ENCODE measurements around the gene SLC6A7.

Gene SLC6A7

GRCh38 chr5:150173161-150173560, 16.7 kb upstream of the SLC6A7 start:
- Mint-ChIP-seq H3K4me1 (no peaks in the 10 kb centered on the region), H3K27ac (no peak overlapping the region), H3K36me3 (no peaks in the 10 kb centered on the region), H3K9me3 (no peaks in the 10 kb centered on the region), H3K27me3 (peaks cover 63% of the 10 kb centered on the region), H3K4me3 (no peak overlapping the region)
- CTCF ChIA-PET: interaction anchor here (0.9 to 3.8 kb wide), 3 partner anchors 11 to 177 kb away, joined by 3 to 13 read pairs (median 3); no protein-coding TSS in a partner anchor
- DNase-seq: no peak

- Mint-ChIP-seq H3K4me1 (no peaks in the 10 kb centered on the region), H3K36me3 (no peaks in the 10 kb centered on the region), H3K9me3 (no peaks in the 10 kb centered on the region), H3K27ac (no peak overlapping the region), H3K27me3 (peaks cover 51% of the 10 kb centered on the region), H3K4me3 (no peak overlapping the region)
- DNase-seq: no peak
- CTCF ChIA-PET: interaction anchor here (0.9 to 3.8 kb wide), 3 partner anchors 12 to 340 kb away, joined by 3 to 13 read pairs (median 3); no protein-coding TSS in a partner anchor
These were observed 15.6 kb upstream of the SLC6A7 start for GRCh38 chr5:150174285-150174684.

- H3K27ac Mint-ChIP-seq: no peak overlapping the region
- DNase-seq: no peak
- no peaks in the 10 kb centered on the region for H3K9me3 Mint-ChIP-seq
- no peak overlapping the region for H3K4me3 Mint-ChIP-seq
- no peaks in the 10 kb centered on the region for H3K4me1 Mint-ChIP-seq
- no peaks in the 10 kb centered on the region for H3K36me3 Mint-ChIP-seq
- H3K27me3 Mint-ChIP-seq: peaks cover 44% of the 10 kb centered on the region
- CTCF ChIA-PET: interaction anchor here (1.1 to 2.7 kb wide), 5 partner anchors 11 to 341 kb away, joined by 3 to 13 read pairs (median 3); no protein-coding TSS in a partner anchor
These were observed 14.8 kb upstream of the SLC6A7 start for GRCh38 chr5:150175076-150175475.

- CTCF ChIA-PET: interaction anchor here (0.8 to 2.7 kb wide), 6 partner anchors 11 to 341 kb away, joined by 3 to 13 read pairs (median 4); no protein-coding TSS in a partner anchor
- Mint-ChIP-seq H3K36me3 (no peaks in the 10 kb centered on the region), H3K27ac (no peak overlapping the region), H3K4me1 (no peaks in the 10 kb centered on the region), H3K27me3 (peaks cover 39% of the 10 kb centered on the region), H3K4me3 (no peak overlapping the region), H3K9me3 (no peaks in the 10 kb centered on the region)
- DNase-seq: no peak
These were observed 14.3 kb upstream of the SLC6A7 start for GRCh38 chr5:150175536-150175935.

- no peak for DNase-seq
- Mint-ChIP-seq H3K4me3 (no peak overlapping the region), H3K9me3 (no peaks in the 10 kb centered on the region), H3K36me3 (no peaks in the 10 kb centered on the region), H3K27me3 (peaks cover 43% of the 10 kb centered on the region), H3K27ac (no peak overlapping the region), H3K4me1 (no peaks in the 10 kb centered on the region)
- CTCF ChIA-PET: interaction anchor here (1.0 to 2.7 kb wide), 3 partner anchors 13 to 47 kb away, joined by 5 to 13 read pairs (median 5); no protein-coding TSS in a partner anchor
These were observed 13.0 kb upstream of the SLC6A7 start for GRCh38 chr5:150176745-150177477.

- Mint-ChIP-seq H3K4me1 (no peaks in the 10 kb centered on the region), H3K9me3 (no peaks in the 10 kb centered on the region), H3K27me3 (peaks cover 51% of the 10 kb centered on the region), H3K4me3 (no peak overlapping the region), H3K36me3 (no peaks in the 10 kb centered on the region), H3K27ac (no peak overlapping the region)
- CTCF ChIA-PET: interaction anchor here (1.0 to 1.1 kb wide), 2 partner anchors 16 to 18 kb away, joined by 5 read pairs; no protein-coding TSS in a partner anchor
- DNase-seq: no peak
These were observed 12.1 kb upstream of the SLC6A7 start for GRCh38 chr5:150177721-150178120.

GRCh38 chr5:150178262-150178661, 11.6 kb upstream of the SLC6A7 start:
- Mint-ChIP-seq H3K4me1 (no peaks in the 10 kb centered on the region), H3K9me3 (no peaks in the 10 kb centered on the region), H3K27me3 (peaks cover 48% of the 10 kb centered on the region), H3K36me3 (no peaks in the 10 kb centered on the region), H3K27ac (no peak overlapping the region), H3K4me3 (no peak overlapping the region)
- no peak for DNase-seq
- CTCF ChIA-PET: interaction anchor here (0.6 to 1.1 kb wide), 2 partner anchors 16 to 216 kb away, joined by 3 to 5 read pairs; no protein-coding TSS in a partner anchor

GRCh38 chr5:150179019-150179620, 10.7 kb upstream of the SLC6A7 start:
- Mint-ChIP-seq H3K27ac (no peak overlapping the region), H3K4me3 (no peak overlapping the region), H3K4me1 (no peaks in the 10 kb centered on the region), H3K9me3 (no peaks in the 10 kb centered on the region), H3K36me3 (no peaks in the 10 kb centered on the region), H3K27me3 (peaks cover 40% of the 10 kb centered on the region)
- no peak for DNase-seq
- CTCF ChIA-PET: interaction anchor here (0.6 kb wide), 1 partner anchor 217 kb away, joined by 3 read pairs; no protein-coding TSS in a partner anchor

GRCh38 chr5:150180241-150181026, 9.4 kb upstream of the SLC6A7 start:
- no peak for DNase-seq

GRCh38 chr5:150181027-150181426, 8.8 kb upstream of the SLC6A7 start:
- Mint-ChIP-seq H3K36me3 (no peaks in the 10 kb centered on the region), H3K9me3 (no peaks in the 10 kb centered on the region), H3K4me1 (no peaks in the 10 kb centered on the region), H3K4me3 (no peak overlapping the region), H3K27me3 (peaks cover 32% of the 10 kb centered on the region), H3K27ac (no peak overlapping the region)
- CTCF ChIA-PET: no interaction called here
- DNase-seq: no peak

More at GRCh38 chr5:150180241-150181026, 9.4 kb upstream of the SLC6A7 start:
- Mint-ChIP-seq H3K4me3 (no peak overlapping the region), H3K27me3 (peaks cover 38% of the 10 kb centered on the region), H3K27ac (no peak overlapping the region), H3K36me3 (no peaks in the 10 kb centered on the region), H3K9me3 (no peaks in the 10 kb centered on the region), H3K4me1 (no peaks in the 10 kb centered on the region)
- CTCF ChIA-PET: no interaction called here

GRCh38 chr5:150181766-150182545, 7.9 kb upstream of the SLC6A7 start:
- Mint-ChIP-seq H3K27ac (no peak overlapping the region), H3K36me3 (no peaks in the 10 kb centered on the region), H3K4me1 (no peaks in the 10 kb centered on the region), H3K27me3 (peaks cover 33% of the 10 kb centered on the region), H3K9me3 (no peaks in the 10 kb centered on the region), H3K4me3 (no peak overlapping the region)
- DNase-seq: no peak
- CTCF ChIA-PET: interaction anchor here (0.6 to 0.9 kb wide), 2 partner anchors 23 to 32 kb away, joined by 4 to 5 read pairs; no protein-coding TSS in a partner anchor

- CTCF ChIA-PET: interaction anchor here (0.6 to 0.9 kb wide), 2 partner anchors 24 to 31 kb away, joined by 4 to 5 read pairs; no protein-coding TSS in a partner anchor
- H3K36me3 Mint-ChIP-seq: no peaks in the 10 kb centered on the region
- H3K27me3 Mint-ChIP-seq: peaks cover 38% of the 10 kb centered on the region
- no peaks in the 10 kb centered on the region for H3K9me3 Mint-ChIP-seq
- no peak for DNase-seq
- no peak overlapping the region for H3K27ac Mint-ChIP-seq
- no peak overlapping the region for H3K4me3 Mint-ChIP-seq
- H3K4me1 Mint-ChIP-seq: no peaks in the 10 kb centered on the region
These were observed 7.1 kb upstream of the SLC6A7 start for GRCh38 chr5:150182774-150183173.

GRCh38 chr5:150183436-150183835, 6.4 kb upstream of the SLC6A7 start:
- no peaks in the 10 kb centered on the region for H3K4me1 Mint-ChIP-seq
- no peak overlapping the region for H3K4me3 Mint-ChIP-seq
- DNase-seq: no peak
- CTCF ChIA-PET: no interaction called here
- no peak overlapping the region for H3K27ac Mint-ChIP-seq
- peaks cover 45% of the 10 kb centered on the region for H3K27me3 Mint-ChIP-seq
- no peaks in the 10 kb centered on the region for H3K9me3 Mint-ChIP-seq
- H3K36me3 Mint-ChIP-seq: no peaks in the 10 kb centered on the region
